Kidney capillary endothelial cell (primary cell): ENCODE data around the gene CCP110.

Source experiments
- DNase-seq: peaks from one replicate; pipeline ENCODE4 v3.0.0-alpha.2; 2018; ENCODE audit warnings: low spot score

The CCP110 gene

DNA sequence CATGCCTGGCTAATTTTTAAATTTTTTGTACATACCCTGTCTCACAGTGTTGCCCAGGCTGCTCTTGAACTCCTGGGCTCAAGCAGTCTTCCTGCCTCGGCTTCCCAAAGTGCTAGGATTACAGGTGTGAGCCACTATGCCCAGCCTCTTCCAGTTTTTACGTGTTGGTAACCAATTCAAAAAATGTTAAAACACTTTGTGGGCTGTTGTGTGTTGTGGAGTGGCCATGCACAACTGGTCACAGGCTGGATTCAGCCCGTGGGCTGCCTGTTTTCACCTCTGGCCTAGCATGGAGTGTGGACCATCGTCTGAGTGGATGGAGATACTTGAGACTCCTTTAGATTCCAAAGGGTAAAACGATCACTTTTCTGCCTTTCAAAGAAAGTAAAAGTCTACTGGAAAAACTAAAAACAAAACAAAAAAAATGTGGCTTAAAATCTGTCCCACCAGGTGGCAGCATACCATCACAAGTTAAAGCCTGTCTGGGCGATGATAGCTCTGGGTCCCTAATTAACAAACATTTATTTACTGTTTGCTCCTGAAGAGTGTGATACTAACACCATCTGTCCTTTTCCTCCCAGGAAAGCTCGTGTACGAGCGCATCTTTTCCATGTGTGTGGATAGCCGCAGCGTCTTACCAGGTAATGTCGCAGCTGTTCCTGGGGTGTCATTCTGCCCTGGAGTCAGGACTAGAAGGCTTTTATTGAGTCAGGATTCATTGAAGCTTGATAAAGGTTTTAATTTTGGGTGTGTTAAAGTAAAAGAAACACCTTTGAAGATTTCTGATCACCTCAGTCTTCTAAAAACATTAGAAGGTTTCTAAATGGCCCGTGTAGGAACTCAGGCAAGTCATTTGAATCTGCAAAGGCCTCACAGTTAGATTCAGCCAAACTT, 77.6 kb downstream of the CCP110 start:
- peak; percentile 46 for DNase-seq
